Measurements from ENCODE around the gene KRT76.

The KRT76 gene

DNA sequence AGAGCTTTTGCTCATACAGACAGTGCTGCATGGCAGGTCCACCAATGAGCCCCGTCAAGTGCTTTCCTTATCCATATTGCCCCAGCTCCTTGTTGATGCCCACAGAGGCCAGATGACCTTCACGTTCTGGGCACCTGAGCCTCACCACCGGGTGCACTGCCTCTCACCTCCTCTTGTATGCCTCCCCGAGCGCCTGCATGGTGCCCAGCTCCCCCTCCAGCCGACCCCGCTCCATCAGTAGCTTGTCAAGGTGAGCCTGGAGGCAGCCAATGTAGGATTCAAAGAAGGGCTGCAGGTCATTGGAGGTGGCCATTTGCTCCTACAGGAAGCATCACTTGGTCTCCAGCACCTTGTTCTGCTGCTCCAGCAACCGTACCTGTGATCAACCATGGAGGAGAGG is 42.0 kb downstream of the KRT76 start:
- no peaks in the 10 kb centered on the region for H4K20me1 ChIP-seq (ENCODE audit: low read depth, low read length)
- no peaks in the 10 kb centered on the region for H3F3A ChIP-seq (ENCODE audit: insufficient read depth)
- H3K4me3 ChIP-seq (ENCODE audit: insufficient read depth, low read length, poor library complexity, severe bottlenecking), result no peak overlapping the region
- no peak overlapping the region for H3K9ac ChIP-seq (ENCODE audit: low read length)
- H2AFZ ChIP-seq (ENCODE audit: low read depth, low read length, severe bottlenecking), result no peak overlapping the region
- H3K27me3 ChIP-seq (ENCODE audit: low read length), result no peaks in the 10 kb centered on the region
- TF ChIP-seq EZH2phosphoT487 (conservative IDR thresholded peaks at IDR 0.05; ENCODE audit: low read length), result no peak
- TF ChIP-seq, protein P1, sequence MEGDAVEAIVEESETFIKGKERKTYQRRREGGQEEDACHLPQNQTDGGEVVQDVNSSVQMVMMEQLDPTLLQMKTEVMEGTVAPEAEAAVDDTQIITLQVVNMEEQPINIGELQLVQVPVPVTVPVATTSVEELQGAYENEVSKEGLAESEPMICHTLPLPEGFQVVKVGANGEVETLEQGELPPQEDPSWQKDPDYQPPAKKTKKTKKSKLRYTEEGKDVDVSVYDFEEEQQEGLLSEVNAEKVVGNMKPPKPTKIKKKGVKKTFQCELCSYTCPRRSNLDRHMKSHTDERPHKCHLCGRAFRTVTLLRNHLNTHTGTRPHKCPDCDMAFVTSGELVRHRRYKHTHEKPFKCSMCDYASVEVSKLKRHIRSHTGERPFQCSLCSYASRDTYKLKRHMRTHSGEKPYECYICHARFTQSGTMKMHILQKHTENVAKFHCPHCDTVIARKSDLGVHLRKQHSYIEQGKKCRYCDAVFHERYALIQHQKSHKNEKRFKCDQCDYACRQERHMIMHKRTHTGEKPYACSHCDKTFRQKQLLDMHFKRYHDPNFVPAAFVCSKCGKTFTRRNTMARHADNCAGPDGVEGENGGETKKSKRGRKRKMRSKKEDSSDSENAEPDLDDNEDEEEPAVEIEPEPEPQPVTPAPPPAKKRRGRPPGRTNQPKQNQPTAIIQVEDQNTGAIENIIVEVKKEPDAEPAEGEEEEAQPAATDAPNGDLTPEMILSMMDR (IDR thresholded peaks at IDR 0.05; ENCODE audit: insufficient read depth, low read length, poor library complexity, severe bottlenecking), result no peak
- no peak overlapping the region for H3K4me2 ChIP-seq (ENCODE audit: low read depth, low read length, poor library complexity, severe bottlenecking)
- no peaks in the 10 kb centered on the region for H3K9me3 ChIP-seq (ENCODE audit: insufficient read depth, low read length)
- no peaks in the 10 kb centered on the region for H3K9me2 ChIP-seq (replicated peaks; ENCODE audit: insufficient read depth, low read length)
- H3K36me3 ChIP-seq (ENCODE audit: low read length), result no peaks in the 10 kb centered on the region
- no peaks in the 10 kb centered on the region for H3K79me2 ChIP-seq (ENCODE audit: insufficient read depth, low read length)
- no peak overlapping the region for H3K27ac ChIP-seq (ENCODE audit: low read depth, low read length)

GRCh38 chr12:52730793-52731192 is 46.4 kb downstream of the KRT76 start:
- no peaks in the 10 kb centered on the region for H3K27me3 ChIP-seq (ENCODE audit: low read length)

DNA sequence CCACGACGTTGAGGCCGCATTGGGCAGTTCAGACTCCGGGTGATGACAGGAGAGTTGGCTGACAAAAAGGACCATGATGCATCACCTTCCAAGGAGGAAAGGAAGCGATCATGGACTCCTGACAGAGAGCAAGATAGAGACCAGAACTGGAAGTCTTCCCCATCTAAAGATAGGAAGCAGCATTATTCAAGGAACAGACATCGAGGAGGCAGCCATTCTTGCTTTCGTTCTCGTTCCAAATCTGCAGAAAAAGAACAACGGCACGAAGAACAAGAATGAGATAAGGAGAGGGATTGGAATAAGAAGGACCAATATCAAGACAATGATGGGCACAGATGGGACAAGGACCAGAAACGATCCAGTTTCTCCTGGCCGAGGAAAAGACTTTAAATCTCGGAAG is 46.8 kb downstream of the KRT76 start:
- Histone ChIP-seq H3K27me3 (ENCODE audit: low read length) (no peaks in the 10 kb centered on the region), H3K36me3 (ENCODE audit: low read length) (no peaks in the 10 kb centered on the region)

More at GRCh38 chr12:52730793-52731192, 46.4 kb downstream of the KRT76 start:
- no peak overlapping the region for H3K27ac ChIP-seq (ENCODE audit: low read depth, low read length)
- no peaks in the 10 kb centered on the region for H3F3A ChIP-seq (ENCODE audit: insufficient read depth)
- no peaks in the 10 kb centered on the region for H3K9me2 ChIP-seq (replicated peaks; ENCODE audit: insufficient read depth, low read length)
- TF ChIP-seq, protein P1 (IDR thresholded peaks at IDR 0.05; ENCODE audit: insufficient read depth, low read length, poor library complexity, severe bottlenecking), result no peak
- H3K4me3 ChIP-seq (ENCODE audit: insufficient read depth, low read length, poor library complexity, severe bottlenecking), result no peak overlapping the region
- no peak overlapping the region for H2AFZ ChIP-seq (ENCODE audit: low read depth, low read length, severe bottlenecking)
- H3K79me2 ChIP-seq (ENCODE audit: insufficient read depth, low read length), result no peaks in the 10 kb centered on the region
- no peak overlapping the region for H3K4me2 ChIP-seq (ENCODE audit: low read depth, low read length, poor library complexity, severe bottlenecking)
- H3K9ac ChIP-seq (ENCODE audit: low read length), result no peak overlapping the region
- H4K20me1 ChIP-seq (ENCODE audit: low read depth, low read length), result no peaks in the 10 kb centered on the region
- no peaks in the 10 kb centered on the region for H3K36me3 ChIP-seq (ENCODE audit: low read length)
- no peaks in the 10 kb centered on the region for H3K9me3 ChIP-seq (ENCODE audit: insufficient read depth, low read length)

More for the DNA sequence above, 46.8 kb downstream of the KRT76 start:
- Histone ChIP-seq H3F3A (ENCODE audit: insufficient read depth) (no peaks in the 10 kb centered on the region), H3K9ac (ENCODE audit: low read length) (no peak overlapping the region), H3K4me2 (ENCODE audit: low read depth, low read length, poor library complexity, severe bottlenecking) (no peak overlapping the region), H3K27ac (ENCODE audit: low read depth, low read length) (no peak overlapping the region), H3K9me3 (ENCODE audit: insufficient read depth, low read length) (no peaks in the 10 kb centered on the region), H3K79me2 (ENCODE audit: insufficient read depth, low read length) (no peaks in the 10 kb centered on the region), H3K9me2 (replicated peaks; ENCODE audit: insufficient read depth, low read length) (no peaks in the 10 kb centered on the region), H4K20me1 (ENCODE audit: low read depth, low read length) (no peaks in the 10 kb centered on the region), H3K4me3 (ENCODE audit: insufficient read depth, low read length, poor library complexity, severe bottlenecking) (no peak overlapping the region), H2AFZ (ENCODE audit: low read depth, low read length, severe bottlenecking) (no peak overlapping the region)
- TF ChIP-seq EZH2phosphoT487 (conservative IDR thresholded peaks at IDR 0.05; ENCODE audit: low read length), result no peak
- TF ChIP-seq, protein P1 (IDR thresholded peaks at IDR 0.05; ENCODE audit: insufficient read depth, low read length, poor library complexity, severe bottlenecking), result no peak
